SK-N-SH (cell line): ENCODE data around the gene PRKN. TPM values are rescaled to one million over a fixed set of nuclear protein-coding genes. Genes with fewer than 3 reads are reported as not detected.

Experiments used
- CTCF ChIA-PET: fragments of 300-600, 350-600 bp; formaldehyde crosslinking; extraction: SDS; loops from one replicate; lab custom pipeline; 2021; lab: Yijun Ruan, JAX
- POLR2A ChIA-PET: fragments of 350-600 bp; sonication (Branson Sonifier 250); formaldehyde crosslinking; extraction: SDS; loops from one replicate; lab custom pipeline; 2020; ENCODE audit warnings: antibody characterized with exemption, inconsistent platforms; lab: Yijun Ruan, JAX
- DNase-seq: peaks from one replicate; pipeline ENCODE4 v3.0.0; 2012
- H2AFZ ChIP-seq: fragments of 200-600 bp; sonication (generic); 2 replicates; pipeline ENCODE4 v1.8.1; 2016; ENCODE audit warnings: antibody characterized with exemption, mild to moderate bottlenecking, low read depth
- H3F3A ChIP-seq: fragments of 200-600 bp; sonication (generic); replicated peaks from 2 replicates; pipeline ENCODE3; 2016; ENCODE audit warnings: antibody characterized with exemption, mild to moderate bottlenecking; ENCODE audit not compliant: insufficient read depth
- H3K27ac ChIP-seq, 2 experiments: fragments of 200-500 bp in 1 of 2; fragments of 200-600 bp in 1 of 2; sonication (Bioruptor generic) in 1 of 2; sonication (generic), shearing (Covaris generic) in 1 of 2; 2 replicates each; pipeline versions ENCODE4 v1.5.1 to v1.6.1; 2014 to 2016; ENCODE audit warnings: low read depth in 2 of 2, inconsistent platforms in 1 of 2, low read length in 1 of 2, mild to moderate bottlenecking in 1 of 2, mixed read lengths in 1 of 2
- H3K27me3 ChIP-seq: fragments of 200-600 bp; sonication (generic), shearing (Covaris generic); 2 replicates; pipeline ENCODE4 v1.6.1; 2016; ENCODE audit warnings: mixed run types; ENCODE audit not compliant: insufficient read depth
- H3K36me3 ChIP-seq, 2 experiments: fragments of 200-500 bp in 1 of 2; fragments of 200-600 bp in 1 of 2; sonication (Bioruptor generic) in 1 of 2; sonication (generic) in 1 of 2; replicated peaks in 1 of 2; 2 replicates each; pipeline versions ENCODE3 to v1.5.1; 2014 to 2016; ENCODE audit warnings: low read length in 1 of 2, mild to moderate bottlenecking in 1 of 2; ENCODE audit not compliant: insufficient read depth in 2 of 2, control insufficient read depth in 1 of 2
- H3K4me1 ChIP-seq, 2 experiments: fragments of 200-500 bp in 1 of 2; fragments of 200-600 bp in 1 of 2; sonication (Bioruptor generic) in 1 of 2; sonication (generic), shearing (Covaris generic) in 1 of 2; 2 replicates each; pipeline versions ENCODE4 v1.5.1 to v1.6.1; 2014 to 2016; ENCODE audit warnings: low read depth in 1 of 2, low read length in 1 of 2, mixed run types in 1 of 2; ENCODE audit not compliant: insufficient read depth in 2 of 2, control insufficient read depth in 1 of 2
- H3K4me2 ChIP-seq: fragments of 200-600 bp; sonication (generic), shearing (Covaris generic); 2 replicates; pipeline ENCODE4 v1.6.1; 2017; ENCODE audit warnings: mixed run types
- H3K4me3 ChIP-seq, 2 experiments: fragments of 200-500 bp in 1 of 2; fragments of 200-600 bp in 1 of 2; sonication (Bioruptor generic) in 1 of 2; sonication (generic), shearing (Covaris generic) in 1 of 2; 2 replicates each; pipeline versions ENCODE4 v1.5.1 to v1.8.1; 2014 to 2016; ENCODE audit warnings: low read depth in 2 of 2, inconsistent platforms in 1 of 2, low read length in 1 of 2, mild to moderate bottlenecking in 1 of 2, mixed read lengths in 1 of 2, moderate library complexity in 1 of 2
- H3K79me2 ChIP-seq: fragments of 200-600 bp; sonication (generic); 2 replicates; pipeline ENCODE4 v1.8.1; 2017; ENCODE audit warnings: mild to moderate bottlenecking; ENCODE audit not compliant: insufficient read depth
- H3K9ac ChIP-seq: fragments of 200-600 bp; sonication (generic); 2 replicates; pipeline ENCODE4 v1.6.1; 2017; ENCODE audit warnings: mixed run types
- H3K9me2 ChIP-seq: fragments of 200-600 bp; sonication (generic); 2 replicates; pipeline ENCODE4 v1.6.1; 2017; ENCODE audit warnings: mixed run types
- H3K9me3 ChIP-seq: fragments of 200-600 bp; sonication (generic); 2 replicates; pipeline ENCODE4 v1.6.1; 2017; ENCODE audit warnings: mixed run types, mild to moderate bottlenecking, moderate library complexity
- H4K20me1 ChIP-seq: fragments of 200-600 bp; sonication (generic); 2 replicates; pipeline ENCODE4 v1.6.1; 2017; ENCODE audit warnings: mild to moderate bottlenecking, mixed run types; ENCODE audit not compliant: insufficient read depth
- CHD2 ChIP-seq: fragments of 150-350 bp; IDR thresholded peaks from 2 replicates; pipeline ENCODE4 v1.6.1; 2018; ENCODE audit warnings: low read length; ENCODE audit not compliant: partially characterized antibody
- EP300 ChIP-seq, 2 experiments: IDR thresholded peaks; 2 replicates each; pipeline versions ENCODE4 v1.4.0 to v1.6.1; 2012; ENCODE audit warnings: borderline replicate concordance in 1 of 2, low read depth in 1 of 2, low read length in 1 of 2
- FOXJ3 ChIP-seq: sonication (generic); formaldehyde crosslinking; IDR thresholded peaks from 2 replicates; pipeline ENCODE4 v1.5.1; 2020; ENCODE audit warnings: mild to moderate bottlenecking, missing genetic modification reagents
- FOXM1 ChIP-seq: IDR thresholded peaks from 2 replicates; pipeline ENCODE4 v1.4.0; 2012; ENCODE audit warnings: low read depth, mild to moderate bottlenecking
- GABPA ChIP-seq: IDR thresholded peaks from 2 replicates; pipeline ENCODE4 v1.4.0; 2012; ENCODE audit warnings: low read depth, mild to moderate bottlenecking
- GATA2 ChIP-seq: sonication (generic); formaldehyde crosslinking; IDR thresholded peaks from 2 replicates; pipeline ENCODE4 v1.5.0; 2020; ENCODE audit warnings: mild to moderate bottlenecking, missing genetic modification reagents
- MEF2A ChIP-seq: IDR thresholded peaks from 2 replicates; pipeline ENCODE4 v1.4.0; 2012; ENCODE audit warnings: low read depth, borderline replicate concordance
- NFIC ChIP-seq: IDR thresholded peaks from 2 replicates; pipeline ENCODE4 v1.4.0; 2012; ENCODE audit warnings: borderline replicate concordance
- RAD21 ChIP-seq: IDR thresholded peaks from 2 replicates; pipeline ENCODE4 v1.6.1; 2012; ENCODE audit warnings: mild to moderate bottlenecking, low read length
- RCOR1 ChIP-seq: fragments of 150-350 bp; IDR thresholded peaks from 2 replicates; pipeline ENCODE4 v1.6.1; 2017; ENCODE audit warnings: antibody characterized with exemption, low read length
- REST ChIP-seq: IDR thresholded peaks from 2 replicates; pipeline ENCODE4 v1.6.1; 2012; ENCODE audit warnings: mild to moderate bottlenecking, low read depth, low read length, moderate library complexity
- RXRA ChIP-seq: IDR thresholded peaks from 2 replicates; pipeline ENCODE4 v1.4.0; 2012; ENCODE audit warnings: low read depth, mild to moderate bottlenecking, borderline replicate concordance
- SIN3A ChIP-seq: IDR thresholded peaks from 2 replicates; pipeline ENCODE4 v1.6.1; 2012; ENCODE audit warnings: low read depth, mild to moderate bottlenecking, low read length, moderate library complexity, borderline replicate concordance
- TCF12 ChIP-seq: IDR thresholded peaks from 2 replicates; pipeline ENCODE4 v1.4.0; 2012
- USF1 ChIP-seq: IDR thresholded peaks from 2 replicates; pipeline ENCODE4 v1.4.0; 2012; ENCODE audit warnings: low read depth, borderline replicate concordance
- USF2 ChIP-seq: fragments of 150-350 bp; IDR thresholded peaks from 2 replicates; pipeline ENCODE4 v1.6.1; 2017; ENCODE audit warnings: antibody characterized with exemption, low read length, low read depth, borderline replicate concordance
- ZBTB33 ChIP-seq: IDR thresholded peaks from 2 replicates; pipeline ENCODE4 v1.4.0; 2012; ENCODE audit warnings: low read depth, borderline replicate concordance
- WGBS: methylation state at CpG from one replicate; pipeline ENCODE4 v1.1.6; 2017; ENCODE audit warnings: low lambda C conversion rate; 5-methylcytosine and 5-hydroxymethylcytosine counted together
- polyA plus RNA-seq, 3 experiments: library from polyadenylated mRNA; depleted of rRNA; stranded (reverse); fragments of >200 nt; gene quantifications; 2 replicates each; pipeline ENCODE4 v1.2.3, GENCODE V29; 2012

Gene PRKN
- polyA plus RNA-seq, 1 of the 3 experiments (the other 2 are of a cell fraction) = 0.76 TPM

- H3K9me2 ChIP-seq = no peaks in the 10 kb centered on the region
- H3F3A ChIP-seq = no peaks in the 10 kb centered on the region
- ChIA-PET POLR2A (no interaction called here), CTCF (interaction anchor here (0.7 kb wide), 1 partner anchor 205 kb away, joined by 3 read pairs; no protein-coding TSS in a partner anchor)
- H3K79me2 ChIP-seq = no peaks in the 10 kb centered on the region
- no peaks in the 10 kb centered on the region for H3K27me3 ChIP-seq
- no peak overlapping the region for H3K9ac ChIP-seq
- no peak overlapping the region for H3K4me3 ChIP-seq
- no peaks in the 10 kb centered on the region for H4K20me1 ChIP-seq
- H3K27ac ChIP-seq = no peak overlapping the region
- DNase-seq = no peak
- no peaks in the 10 kb centered on the region for H3K36me3 ChIP-seq
- WGBS = 81% methylated on average over 2 of the region's 2 CpGs
- H3K4me2 ChIP-seq = no peak overlapping the region
- no peak for TF ChIP-seq RAD21
- no peak for TF ChIP-seq EP300 (IDR thresholded peaks at IDR 0.05; ENCODE audit: borderline replicate concordance in 1 of 2, low read depth in 1 of 2, low read length in 1 of 2)
- TF ChIP-seq TCF12 = no peak
- no peak for TF ChIP-seq SIN3A
- TF ChIP-seq REST = no peak
- TF ChIP-seq GABPA = no peak
- TF ChIP-seq GATA2 (CRISPR knock-in tag) = no peak
- TF ChIP-seq FOXJ3 (CRISPR knock-in tag) = no peak
- no peak for TF ChIP-seq CHD2
- no peak for TF ChIP-seq NFIC
- TF ChIP-seq RCOR1 = no peak
- no peak for TF ChIP-seq MEF2A
- TF ChIP-seq FOXM1 = no peak
- no peak for TF ChIP-seq ZBTB33
- no peak for TF ChIP-seq USF1
- no peak for TF ChIP-seq USF2
- no peak for TF ChIP-seq RXRA
- H2AFZ ChIP-seq = no peak overlapping the region
- no peaks in the 10 kb centered on the region for H3K9me3 ChIP-seq
- no peaks in the 10 kb centered on the region for H3K4me1 ChIP-seq
Measured at GRCh38 chr6:161598896-161599295, 1128.7 kb downstream of the PRKN start.
